T-helper 2 cell treated with Interferon-gamma antibody and Interleukin-4, amounts not matched to agents 100 ng/mL and 5 ng/mL, for 36 hours (primary cell): ENCODE measurements around the gene HEPHL1. TPM values are rescaled to one million over a fixed set of nuclear protein-coding genes. Genes with fewer than 3 reads are reported as not detected.

Source experiments
- intact Hi-C: fragments of 100-400 bp; cut with micrococcal nuclease; formaldehyde crosslinking; loops from one replicate; pipeline ENCODE4 v1.15.1; 2023
- total RNA-seq: library from RNA; stranded (reverse); gene quantifications from 2 replicates; pipeline ENCODE4 v1.2.3, GENCODE V29; 2022

Gene HEPHL1
- total RNA-seq, 1 donor from 2014 or later = not detected

GRCh38 chr11:94128746-94129511 is 107.8 kb downstream of the HEPHL1 start, which contains the start of gene PANX1:
TSS of gene PANX1 (plus strand) at chr11:94128841. CDS start at chr11:94129313, 472 bp downstream.
- intact Hi-C loops = loop anchor here (1.0 to 10.0 kb wide), 8 partner anchors 56 to 936 kb away; partner anchors contain the start of genes ANKRD49, C11orf54, CWC15 and FUT4

GRCh38 chr11:94129512-94130297 is 108.6 kb downstream of the HEPHL1 start:
- intact Hi-C loops = loop anchor here (1.0 to 10.0 kb wide), 8 partner anchors 55 to 935 kb away; partner anchors contain the start of genes C11orf54, CEP295, CWC15 and FUT4

- intact Hi-C loops = loop anchor here (10.0 kb wide), 1 partner anchor 466 kb away; the partner anchor contains the start of gene CEP295
Observed at GRCh38 chr11:94130298-94131046, 109.3 kb downstream of the HEPHL1 start.

- intact Hi-C loops = loop anchor here (10.0 kb wide), 1 partner anchor 466 kb away; the partner anchor contains the start of gene CEP295
Observed at GRCh38 chr11:94131047-94131717, 110.0 kb downstream of the HEPHL1 start.

GRCh38 chr11:94131718-94132115 is 110.6 kb downstream of the HEPHL1 start:
- intact Hi-C loops = loop anchor here (10.0 kb wide), 1 partner anchor 467 kb away; the partner anchor contains the start of gene CEP295

- intact Hi-C loops = loop anchor here (10.0 kb wide), 1 partner anchor 467 kb away; the partner anchor contains the start of gene CEP295
Observed at GRCh38 chr11:94132152-94132558, 111.0 kb downstream of the HEPHL1 start.

- intact Hi-C loops = loop anchor here (10.0 kb wide), 1 partner anchor 468 kb away; the partner anchor contains the start of gene CEP295
Observed at GRCh38 chr11:94132823-94133408, 111.8 kb downstream of the HEPHL1 start.

- intact Hi-C loops = loop anchor here (10.0 kb wide), 1 partner anchor 469 kb away; the partner anchor contains the start of gene CEP295
Observed at GRCh38 chr11:94133752-94134151, 112.6 kb downstream of the HEPHL1 start.

GRCh38 chr11:94134651-94135512 is 113.7 kb downstream of the HEPHL1 start:
- intact Hi-C loops = loop anchor here (10.0 kb wide), 1 partner anchor 470 kb away; the partner anchor contains the start of gene CEP295

GRCh38 chr11:94139416-94139815 is 118.3 kb downstream of the HEPHL1 start:
- intact Hi-C loops = loop anchor here (10.0 kb wide), 1 partner anchor 475 kb away; the partner anchor contains the start of gene CEP295

GRCh38 chr11:94140154-94140655 is 119.1 kb downstream of the HEPHL1 start:
- intact Hi-C loops = no loop called here

- intact Hi-C loops = no loop called here
Observed at GRCh38 chr11:94141511-94142307, 120.6 kb downstream of the HEPHL1 start.

GRCh38 chr11:94142308-94143281 is 121.4 kb downstream of the HEPHL1 start:
- intact Hi-C loops = no loop called here

GRCh38 chr11:94144216-94144615 is 123.1 kb downstream of the HEPHL1 start:
- intact Hi-C loops = no loop called here

GRCh38 chr11:94144664-94145063 is 123.5 kb downstream of the HEPHL1 start:
- intact Hi-C loops = no loop called here

GRCh38 chr11:94145431-94145830 is 124.3 kb downstream of the HEPHL1 start:
- intact Hi-C loops = no loop called here
